ENCODE data around the gene STRN3. TPM values are rescaled to one million over a fixed set of nuclear protein-coding genes. Genes with fewer than 3 reads are reported as not detected.
"Not testable (repeated sequence)": the region's sequence is repeated elsewhere in the genome, so short reads cannot be mapped to it uniquely, and the experiment has no call there.

Gene STRN3
- 138 TPM for total RNA-seq

- no peak for DNase-seq
Observed at GRCh38 chr14:31026077-31026449, at the start of gene STRN3. STRN3 (minus strand) TSS chr14:31026379; CDS start chr14:31026185, 194 bp downstream.

DNA sequence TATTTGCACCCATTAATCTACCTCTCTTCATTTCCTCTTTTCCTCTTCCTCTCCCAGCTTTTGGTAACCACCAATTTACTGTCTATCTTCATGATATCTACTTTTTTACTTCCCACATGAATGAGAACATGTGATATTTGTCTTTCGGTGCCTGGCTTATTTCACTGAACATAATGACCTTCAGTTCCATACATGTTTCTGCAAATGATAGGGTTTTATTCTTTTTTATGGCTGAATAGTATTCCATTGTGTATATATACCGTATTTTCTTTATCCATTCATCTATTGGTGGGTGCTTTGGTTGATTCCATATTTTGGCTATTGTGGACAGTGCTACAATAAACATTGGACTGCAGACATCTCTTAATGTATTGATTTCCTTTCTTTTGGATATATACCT, 49.0 kb upstream of the STRN3 start:
- DNase-seq = no peak

DNA sequence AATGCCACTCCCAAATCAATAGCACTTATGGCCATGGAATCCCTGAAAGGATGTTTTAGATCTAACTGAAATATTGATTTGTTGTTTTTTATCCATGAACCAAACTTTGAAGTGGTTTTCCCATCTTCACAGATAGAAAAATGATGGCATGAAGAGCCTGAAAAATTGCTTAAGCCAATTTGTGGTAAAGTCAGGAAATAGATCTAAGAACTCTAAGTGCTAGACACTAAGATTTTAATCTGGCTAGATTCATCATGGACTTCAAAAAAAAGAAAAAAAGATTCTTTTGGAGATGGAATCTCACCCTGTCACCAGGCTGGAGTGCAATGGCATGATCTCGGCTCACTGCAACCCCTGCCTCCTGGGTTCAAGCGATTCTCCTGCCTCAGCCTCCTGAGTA, 45.0 kb upstream of the STRN3 start:
- no peak for DNase-seq

DNA sequence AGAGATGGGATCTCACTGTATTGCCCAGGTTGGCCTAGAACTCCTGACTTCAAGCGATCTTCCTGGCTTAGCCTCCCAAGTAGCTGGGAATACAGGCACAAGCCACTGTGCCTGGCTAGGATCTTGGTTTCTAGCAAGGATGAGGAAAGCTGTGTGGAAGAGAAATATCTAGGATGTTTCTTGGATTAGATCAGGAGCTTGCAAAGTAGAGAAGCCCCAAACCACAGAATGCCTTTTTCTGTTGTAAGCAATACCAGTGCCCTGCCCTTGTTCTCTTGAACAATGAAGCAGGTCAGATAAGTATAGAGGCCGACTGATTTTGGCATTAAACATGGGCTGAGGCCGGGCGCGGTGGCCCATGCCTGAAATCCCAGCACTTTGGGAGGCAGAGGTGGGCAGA, 44.3 kb upstream of the STRN3 start:
- no peak for DNase-seq

- no peak for DNase-seq
Observed at GRCh38 chr14:31069343-31069742, 43.2 kb upstream of the STRN3 start.

GRCh38 chr14:31068235-31068634, 42.1 kb upstream of the STRN3 start:
- DNase-seq = no peak

GRCh38 chr14:31062908-31063307, 36.7 kb upstream of the STRN3 start:
- not testable (repeated sequence) for DNase-seq

GRCh38 chr14:31060253-31060875, 34.2 kb upstream of the STRN3 start:
- DNase-seq = no peak

DNA sequence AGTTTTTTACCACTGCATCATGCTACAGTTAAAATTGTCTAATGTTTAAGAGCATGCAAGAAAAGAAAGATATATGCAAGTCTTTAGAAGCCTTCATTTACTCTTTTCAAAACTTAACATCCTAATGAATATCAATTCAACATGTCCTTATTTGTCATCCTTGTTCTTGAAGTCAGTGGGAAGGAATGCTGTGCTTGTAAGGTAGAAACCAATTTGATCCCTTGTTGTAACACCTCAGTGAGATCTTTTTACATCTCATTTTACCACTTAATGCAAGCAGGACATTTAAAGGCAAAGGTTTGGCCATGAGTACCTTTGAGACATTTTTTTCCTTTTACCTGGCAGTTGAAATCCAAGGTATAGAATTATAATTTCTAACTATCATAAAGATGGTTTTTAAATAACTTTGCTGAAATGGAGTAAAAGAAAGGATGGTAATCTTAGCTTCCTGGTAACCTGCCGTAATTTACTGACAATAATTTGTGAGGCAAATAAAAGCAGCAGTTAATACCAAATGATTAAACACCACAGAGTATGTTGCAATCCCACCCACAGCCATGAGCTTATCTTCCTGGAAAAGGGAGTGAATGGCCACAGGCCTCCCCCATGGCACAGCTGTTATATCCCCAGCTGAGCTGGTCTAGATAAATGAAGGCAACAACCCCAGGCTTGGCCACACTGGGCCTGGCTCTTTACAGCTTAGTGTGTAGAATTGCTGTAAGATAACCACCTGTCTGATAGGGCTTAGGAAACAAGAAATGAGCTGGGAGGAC, 33.2 kb upstream of the STRN3 start:
- DNase-seq = no peak

DNA sequence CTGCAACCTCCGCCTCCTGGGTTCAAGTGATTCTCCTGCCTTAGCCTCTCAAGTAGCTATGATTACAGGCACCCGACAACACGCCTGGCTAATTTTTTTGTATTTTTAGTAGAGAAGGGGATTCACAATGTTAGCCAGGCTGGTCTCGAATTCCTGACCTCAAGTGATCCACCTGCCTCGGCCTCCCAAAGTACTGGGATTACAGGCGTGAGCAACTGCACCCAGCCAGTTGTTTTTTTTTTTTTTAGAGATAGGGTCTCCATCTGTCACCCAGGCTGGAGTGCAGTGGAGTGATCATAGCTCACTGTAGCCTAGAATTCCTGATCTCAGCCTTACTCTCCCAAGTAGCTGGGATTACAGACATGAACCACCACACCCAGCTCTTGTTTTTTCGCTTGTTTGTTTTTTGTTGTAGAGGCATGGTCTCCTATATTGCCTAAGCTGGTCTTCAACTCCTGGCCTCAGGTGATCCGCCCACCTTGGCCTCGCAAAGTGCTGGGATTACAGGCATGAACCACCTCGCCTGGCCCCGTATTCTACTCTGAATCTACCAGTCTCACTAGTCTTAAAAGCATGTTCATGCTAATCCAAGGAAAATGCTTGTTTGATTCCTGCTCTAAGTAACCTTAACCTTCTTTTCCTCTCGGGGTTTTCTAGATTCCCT, 31.7 kb upstream of the STRN3 start:
- no peak for DNase-seq

GRCh38 chr14:31057035-31057434, 30.9 kb upstream of the STRN3 start:
- DNase-seq = no peak

- DNase-seq = not testable (repeated sequence)
Observed at GRCh38 chr14:31052905-31053586, 26.9 kb upstream of the STRN3 start.

GRCh38 chr14:31051511-31051910, 25.3 kb upstream of the STRN3 start:
- DNase-seq = no peak

DNA sequence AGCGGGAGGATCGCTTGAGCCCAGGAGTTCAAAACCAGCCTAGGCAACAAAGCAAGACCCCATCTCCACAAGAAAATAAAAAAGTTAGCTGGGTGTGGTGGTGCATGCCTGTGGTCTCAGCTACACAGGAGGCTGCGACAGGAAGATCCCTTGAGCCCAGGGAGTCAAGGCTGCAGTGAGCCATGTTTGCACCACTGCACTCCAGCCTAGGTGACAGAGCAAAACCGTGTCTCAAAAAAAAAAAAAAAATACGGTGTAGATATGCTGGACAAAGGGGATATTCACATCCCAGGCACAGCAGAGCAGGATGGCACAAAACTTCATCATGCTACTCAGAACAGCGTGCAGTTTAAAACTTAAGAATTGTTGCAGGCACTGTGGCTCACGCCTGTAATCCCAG, 24.8 kb upstream of the STRN3 start:
- DNase-seq = no peak

- DNase-seq = no peak
Observed at GRCh38 chr14:31047503-31047902, 21.3 kb upstream of the STRN3 start.

GRCh38 chr14:31045501-31046080, 19.4 kb upstream of the STRN3 start:
- DNase-seq = no peak

GRCh38 chr14:31043379-31043778, 17.2 kb upstream of the STRN3 start:
- DNase-seq = no peak

DNA sequence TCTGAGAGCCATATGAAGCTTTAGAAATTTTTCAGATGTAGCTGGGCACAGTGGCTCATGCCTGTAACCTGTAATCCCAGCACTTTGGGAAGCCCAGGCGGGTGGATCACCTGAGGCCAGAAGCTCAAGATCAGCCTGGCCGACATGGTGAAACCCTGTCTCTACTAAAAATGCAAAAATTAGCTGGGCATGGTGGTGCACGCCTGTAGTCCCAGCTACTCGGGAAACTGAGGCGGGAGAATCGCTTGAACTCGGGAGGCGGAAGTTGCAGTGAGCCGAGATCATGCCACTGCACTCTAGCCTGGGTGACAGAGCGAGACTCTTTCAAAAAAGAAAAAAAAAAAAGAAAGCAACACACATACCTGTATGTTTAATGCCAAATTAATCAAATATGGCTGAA, 16.7 kb upstream of the STRN3 start:
- not testable (repeated sequence) for DNase-seq

DNA sequence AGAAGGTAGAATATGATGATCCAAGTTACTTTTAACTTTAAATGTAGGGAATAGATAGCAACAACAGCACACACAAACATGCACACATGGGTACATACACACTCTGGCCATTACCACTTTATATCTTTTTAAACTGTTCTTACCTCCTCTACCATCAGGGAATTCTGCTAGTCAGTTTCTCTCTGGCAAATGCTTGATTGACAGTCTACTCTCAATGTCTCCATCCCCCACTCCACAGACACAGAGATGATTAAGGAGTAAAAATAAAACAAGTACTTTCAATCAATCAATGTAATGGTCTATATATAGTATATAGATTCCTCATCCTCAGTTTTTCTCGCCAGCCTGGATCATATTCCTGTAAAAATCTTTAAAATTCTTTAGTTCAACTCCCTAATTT, 16.1 kb upstream of the STRN3 start:
- no peak for DNase-seq

GRCh38 chr14:31038521-31039166, 12.5 kb upstream of the STRN3 start:
- DNase-seq = no peak

GRCh38 chr14:31037709-31038221, 11.6 kb upstream of the STRN3 start:
- no peak for DNase-seq

DNA sequence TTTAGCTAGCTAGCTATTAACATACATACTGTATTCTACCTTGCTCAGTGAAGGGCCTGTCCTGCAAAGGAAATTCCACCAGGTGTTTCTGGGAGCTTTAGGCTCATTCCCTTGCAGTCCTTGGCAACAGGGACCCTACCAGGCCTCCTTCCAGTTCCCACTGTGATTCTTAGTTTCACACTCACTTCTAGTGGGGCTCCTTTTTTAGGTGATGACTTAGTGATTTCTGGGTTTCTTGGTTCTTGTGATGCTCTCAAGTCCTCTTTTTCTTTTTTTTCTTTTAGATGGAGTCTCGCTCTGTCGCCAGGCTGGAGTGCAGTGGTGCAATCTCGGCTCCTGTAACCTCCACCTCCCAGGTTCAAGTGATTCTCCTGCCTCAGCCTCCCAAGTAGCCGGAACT, 10.4 kb upstream of the STRN3 start:
- DNase-seq = no peak

Data from occipital lobe (tissue), 2 donors.